ENCODE measurements around the gene STK11IP. TPM values are rescaled to one million over a fixed set of nuclear protein-coding genes. Genes with fewer than 3 reads are reported as not detected.

The STK11IP gene
- total RNA-seq, 3 donors from 2014 or later: 11.2 to 16.7 (median 15.7) TPM

DNA sequence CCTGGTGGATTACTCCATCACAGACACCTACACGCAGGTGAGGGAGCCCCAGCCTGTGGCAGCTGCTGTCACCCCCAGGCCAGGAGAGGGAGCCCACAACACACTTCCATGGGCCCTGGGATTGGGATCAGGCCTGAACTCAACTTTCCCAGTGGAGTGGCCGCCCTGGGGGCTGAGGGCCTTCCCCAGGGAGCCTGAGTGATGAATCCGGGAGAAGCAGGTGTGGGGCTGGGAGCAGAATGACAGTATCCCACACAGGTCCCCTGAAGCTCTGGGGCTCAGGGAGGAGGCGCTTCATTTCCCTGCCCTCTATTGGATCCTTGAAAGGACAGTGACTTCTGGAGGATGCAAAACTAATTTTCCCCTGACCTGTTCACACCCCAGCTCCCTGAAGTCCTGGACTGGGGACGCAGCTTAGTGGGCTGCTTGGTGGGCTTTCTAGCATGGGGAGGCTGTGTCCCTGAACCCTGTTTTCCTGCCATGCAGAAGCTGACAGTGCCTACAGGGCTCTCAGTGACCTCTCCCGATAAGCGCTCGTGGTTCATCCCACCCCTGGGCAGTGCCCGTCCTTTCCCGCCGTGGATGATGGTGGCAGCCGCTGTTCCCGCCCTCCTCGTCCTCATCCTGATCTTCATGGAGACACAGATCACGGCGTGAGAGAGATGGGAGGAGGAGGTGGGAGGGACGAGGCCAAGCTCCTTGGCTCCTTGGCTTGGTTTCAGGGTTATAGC is 40.7 kb downstream of the STK11IP start:
- Histone ChIP-seq H3K9me3 (no peaks in the 10 kb centered on the region), H3K27me3 (no peaks in the 10 kb centered on the region), H3K4me1 (peaks cover 0 to 3% of the 10 kb centered on the region in 2 donors), H3K27ac (no peak overlapping the region), H3K36me3 (no peaks in the 10 kb centered on the region), H3K4me3 (no peak overlapping the region)
- intact Hi-C loops (cut with DNase I; ENCODE audit: low total_unique reads): no loop called here
- TF ChIP-seq, protein P1, sequence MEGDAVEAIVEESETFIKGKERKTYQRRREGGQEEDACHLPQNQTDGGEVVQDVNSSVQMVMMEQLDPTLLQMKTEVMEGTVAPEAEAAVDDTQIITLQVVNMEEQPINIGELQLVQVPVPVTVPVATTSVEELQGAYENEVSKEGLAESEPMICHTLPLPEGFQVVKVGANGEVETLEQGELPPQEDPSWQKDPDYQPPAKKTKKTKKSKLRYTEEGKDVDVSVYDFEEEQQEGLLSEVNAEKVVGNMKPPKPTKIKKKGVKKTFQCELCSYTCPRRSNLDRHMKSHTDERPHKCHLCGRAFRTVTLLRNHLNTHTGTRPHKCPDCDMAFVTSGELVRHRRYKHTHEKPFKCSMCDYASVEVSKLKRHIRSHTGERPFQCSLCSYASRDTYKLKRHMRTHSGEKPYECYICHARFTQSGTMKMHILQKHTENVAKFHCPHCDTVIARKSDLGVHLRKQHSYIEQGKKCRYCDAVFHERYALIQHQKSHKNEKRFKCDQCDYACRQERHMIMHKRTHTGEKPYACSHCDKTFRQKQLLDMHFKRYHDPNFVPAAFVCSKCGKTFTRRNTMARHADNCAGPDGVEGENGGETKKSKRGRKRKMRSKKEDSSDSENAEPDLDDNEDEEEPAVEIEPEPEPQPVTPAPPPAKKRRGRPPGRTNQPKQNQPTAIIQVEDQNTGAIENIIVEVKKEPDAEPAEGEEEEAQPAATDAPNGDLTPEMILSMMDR (IDR thresholded peaks at IDR 0.05): no peak
- no peak for TF ChIP-seq POLR2AphosphoS5 (IDR thresholded peaks at IDR 0.05)
- TF ChIP-seq POLR2A (IDR thresholded peaks at IDR 0.05): no peak
- DNase-seq (ENCODE audit: low spot score in 2 of 2): no peak

DNA sequence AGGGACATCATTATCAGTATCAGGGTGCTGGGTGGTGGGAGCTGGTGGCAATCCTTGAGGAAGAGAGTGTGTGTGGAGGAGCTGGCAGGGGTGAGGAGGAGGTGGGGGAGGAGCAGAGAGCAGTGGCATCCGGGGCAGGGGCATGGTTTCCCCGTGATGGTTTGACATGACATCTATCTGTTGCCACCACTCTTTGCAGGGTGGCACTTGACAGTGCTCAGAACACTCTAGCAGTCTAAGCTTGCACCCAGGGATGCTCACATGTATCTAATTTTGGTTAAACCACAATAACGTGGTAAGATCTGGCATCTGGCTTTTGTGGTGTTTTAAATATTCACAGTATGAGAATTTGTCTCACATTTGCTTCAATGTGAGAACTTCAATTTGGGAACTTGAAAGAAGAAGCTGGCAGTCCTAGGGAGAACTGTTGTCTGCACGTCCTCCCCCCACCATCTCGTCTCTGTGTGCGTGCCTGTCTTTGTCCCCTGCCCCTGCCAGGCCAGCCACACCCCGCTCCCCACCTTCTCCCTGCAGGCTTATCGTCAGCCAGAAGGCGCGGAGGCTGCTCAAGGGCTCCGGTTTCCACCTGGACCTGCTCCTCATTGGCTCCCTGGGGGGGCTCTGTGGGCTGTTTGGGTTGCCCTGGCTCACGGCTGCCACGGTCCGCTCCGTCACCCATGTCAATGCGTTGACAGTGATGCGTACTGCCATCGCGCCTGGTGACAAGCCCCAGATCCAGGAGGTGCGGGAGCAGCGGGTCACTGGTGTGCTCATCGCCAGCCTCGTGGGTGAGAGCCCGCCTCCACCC is 41.5 kb downstream of the STK11IP start:
- Histone ChIP-seq H3K4me1 (peaks cover 0 to 3% of the 10 kb centered on the region in 2 donors), H3K9me3 (no peaks in the 10 kb centered on the region), H3K27me3 (no peaks in the 10 kb centered on the region), H3K27ac (no peak overlapping the region), H3K4me3 (no peak overlapping the region), H3K36me3 (no peaks in the 10 kb centered on the region)
- TF ChIP-seq POLR2AphosphoS5 (IDR thresholded peaks at IDR 0.05): no peak
- no peak for TF ChIP-seq POLR2A (IDR thresholded peaks at IDR 0.05)
- TF ChIP-seq, protein P1 (IDR thresholded peaks at IDR 0.05): no peak
- intact Hi-C loops (cut with DNase I; ENCODE audit: low total_unique reads): no loop called here
- DNase-seq (ENCODE audit: low spot score in 2 of 2): no peak

DNA sequence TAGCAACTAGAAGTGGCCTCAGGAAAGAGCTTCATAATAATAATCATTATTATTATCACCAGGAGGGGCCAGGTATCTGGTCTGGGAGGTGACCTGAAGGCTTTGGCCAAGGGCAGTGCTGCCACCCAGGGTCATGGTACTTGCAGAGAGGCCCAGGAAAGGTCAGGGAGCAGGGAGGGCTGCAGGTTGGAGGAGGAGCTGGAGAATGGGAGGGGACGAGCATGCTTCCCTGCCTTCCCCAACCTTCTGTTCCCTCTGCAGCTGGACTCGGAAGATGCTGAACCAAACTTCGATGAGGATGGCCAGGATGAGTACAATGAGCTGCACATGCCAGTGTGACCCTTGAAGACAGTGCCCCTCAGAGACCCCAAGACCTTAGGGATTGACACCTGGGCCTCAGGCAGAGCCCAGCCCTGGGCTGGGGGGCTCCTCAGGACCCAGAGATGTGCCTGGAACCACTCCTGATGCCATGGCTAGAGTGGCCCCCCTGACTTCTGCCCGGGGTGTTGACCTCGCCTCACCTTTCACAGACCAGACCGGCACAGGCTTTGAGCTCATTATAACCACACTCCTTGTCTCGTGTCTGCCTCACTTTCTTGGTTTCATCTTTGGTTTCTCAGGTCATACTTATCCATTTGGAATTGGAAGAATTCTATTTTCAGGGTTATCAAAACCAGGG is 43.9 kb downstream of the STK11IP start:
- TF ChIP-seq, protein P1 (IDR thresholded peaks at IDR 0.05): no peak
- TF ChIP-seq POLR2A (IDR thresholded peaks at IDR 0.05) (no peak), POLR2AphosphoS5 (IDR thresholded peaks at IDR 0.05) (no peak)
- H3K9me3 ChIP-seq: no peaks in the 10 kb centered on the region
- H3K27ac ChIP-seq: peak overlapping the region in 1 of 2 donors; percentile 71
- no peak overlapping the region for H3K4me3 ChIP-seq
- no peak for DNase-seq (ENCODE audit: low spot score in 2 of 2)
- intact Hi-C loops (cut with DNase I; ENCODE audit: low total_unique reads): loop anchor here (2.0 kb wide), 1 partner anchor 97 kb away; the partner anchor contains the start of gene TMEM198
- H3K27me3 ChIP-seq: no peaks in the 10 kb centered on the region
- no peaks in the 10 kb centered on the region for H3K36me3 ChIP-seq
- peaks cover 0 to 3% of the 10 kb centered on the region in 2 donors for H3K4me1 ChIP-seq

DNA sequence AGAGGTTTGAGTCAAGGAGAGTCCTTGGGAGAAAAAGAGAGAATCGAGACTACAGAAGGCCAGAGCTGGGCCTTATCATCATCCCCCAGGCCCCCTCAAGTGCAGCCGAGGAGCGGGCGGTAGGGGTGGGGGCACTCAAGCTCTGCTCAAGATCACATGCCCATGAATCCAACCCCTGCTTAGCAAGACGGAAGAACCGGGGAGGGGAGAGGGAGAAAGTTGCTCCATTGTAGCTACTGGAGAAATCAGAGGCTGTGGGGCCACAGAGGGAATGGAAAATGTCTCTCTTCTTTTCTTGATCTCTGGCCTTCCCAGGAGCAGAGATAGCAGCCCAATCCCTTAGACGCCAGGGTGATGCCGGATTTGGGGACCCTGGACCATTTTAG is 44.4 kb downstream of the STK11IP start:
- TF ChIP-seq POLR2A (IDR thresholded peaks at IDR 0.05) (no peak), POLR2AphosphoS5 (IDR thresholded peaks at IDR 0.05) (no peak)
- TF ChIP-seq, protein P1 (IDR thresholded peaks at IDR 0.05): no peak
- no peak overlapping the region for H3K4me3 ChIP-seq
- no peak for DNase-seq (ENCODE audit: low spot score in 2 of 2)
- no peaks in the 10 kb centered on the region for H3K27me3 ChIP-seq
- intact Hi-C loops (cut with DNase I; ENCODE audit: low total_unique reads): loop anchor here (2.0 kb wide), 1 partner anchor 97 kb away; the partner anchor contains the start of gene TMEM198
- H3K9me3 ChIP-seq: no peaks in the 10 kb centered on the region
- H3K4me1 ChIP-seq: peaks cover 0 to 3% of the 10 kb centered on the region in 2 donors
- H3K27ac ChIP-seq: peak overlapping the region; percentile 50 to 71
- no peaks in the 10 kb centered on the region for H3K36me3 ChIP-seq
